HepG2 (cell line): ENCODE results near the gene ARFIP2.

ENCODE experiments used
- BHLHE40 ChIP-seq: IDR thresholded peaks from 2 replicates; pipeline ENCODE4 v1.6.1; 2011; ENCODE audit warnings: low read length, improper control_type of control experiment
- CREB1 ChIP-seq, 2 experiments: fragments of 450-650 bp in 1 of 2; IDR thresholded peaks; 2 replicates each; pipeline ENCODE4 v1.6.1; 2016 to 2017; ENCODE audit warnings: control low read depth in 1 of 2, mild to moderate bottlenecking in 1 of 2, missing compliant biosample characterization in 1 of 2, missing genetic modification characterization in 1 of 2
- JUNB ChIP-seq: sonication (generic); formaldehyde crosslinking; IDR thresholded peaks from 2 replicates; pipeline ENCODE4 v1.8.0; 2022; ENCODE audit warnings: missing genetic modification reagents, mild to moderate bottlenecking, borderline replicate concordance
- ZNF773 ChIP-seq: sonication (generic); formaldehyde crosslinking; IDR thresholded peaks from 2 replicates; pipeline ENCODE4 v1.4.0; 2020; ENCODE audit warnings: missing genetic modification reagents, borderline replicate concordance
- TF ChIP-seq, protein P1 (sequence below): sonication (generic); formaldehyde crosslinking; IDR thresholded peaks from 2 replicates; pipeline ENCODE4 v1.5.0; 2020; ENCODE audit warnings: mild to moderate bottlenecking, missing genetic modification reagents, moderate library complexity
- TF ChIP-seq, protein P2 (sequence below): IDR thresholded peaks from 2 replicates; pipeline ENCODE4 v1.6.1; 2012; ENCODE audit warnings: inconsistent platforms

DNA sequence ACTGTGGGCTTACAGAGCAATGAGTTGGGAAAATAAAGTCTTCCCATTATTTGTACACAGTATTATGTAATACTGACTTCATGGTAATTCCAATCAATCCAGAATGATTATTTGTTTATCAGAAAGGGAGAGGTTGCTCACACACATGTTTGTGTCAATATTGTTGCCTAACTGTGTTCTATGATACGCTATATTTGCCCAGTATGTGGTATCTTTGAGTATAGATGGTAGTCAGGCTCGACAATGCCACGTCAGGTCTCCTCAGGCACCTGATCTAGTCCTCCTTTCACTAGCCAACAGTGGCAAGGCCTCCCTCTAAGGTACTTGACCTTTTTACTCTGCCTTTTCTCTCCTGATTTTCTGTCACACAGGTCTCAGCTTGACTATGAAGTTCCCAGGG lies 21.3 kb upstream of the ARFIP2 start:
- TF ChIP-seq, protein P1, sequence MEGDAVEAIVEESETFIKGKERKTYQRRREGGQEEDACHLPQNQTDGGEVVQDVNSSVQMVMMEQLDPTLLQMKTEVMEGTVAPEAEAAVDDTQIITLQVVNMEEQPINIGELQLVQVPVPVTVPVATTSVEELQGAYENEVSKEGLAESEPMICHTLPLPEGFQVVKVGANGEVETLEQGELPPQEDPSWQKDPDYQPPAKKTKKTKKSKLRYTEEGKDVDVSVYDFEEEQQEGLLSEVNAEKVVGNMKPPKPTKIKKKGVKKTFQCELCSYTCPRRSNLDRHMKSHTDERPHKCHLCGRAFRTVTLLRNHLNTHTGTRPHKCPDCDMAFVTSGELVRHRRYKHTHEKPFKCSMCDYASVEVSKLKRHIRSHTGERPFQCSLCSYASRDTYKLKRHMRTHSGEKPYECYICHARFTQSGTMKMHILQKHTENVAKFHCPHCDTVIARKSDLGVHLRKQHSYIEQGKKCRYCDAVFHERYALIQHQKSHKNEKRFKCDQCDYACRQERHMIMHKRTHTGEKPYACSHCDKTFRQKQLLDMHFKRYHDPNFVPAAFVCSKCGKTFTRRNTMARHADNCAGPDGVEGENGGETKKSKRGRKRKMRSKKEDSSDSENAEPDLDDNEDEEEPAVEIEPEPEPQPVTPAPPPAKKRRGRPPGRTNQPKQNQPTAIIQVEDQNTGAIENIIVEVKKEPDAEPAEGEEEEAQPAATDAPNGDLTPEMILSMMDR (CRISPR knock-in tag) = no peak
- TF ChIP-seq JUNB (CRISPR knock-in tag) (no peak), BHLHE40 (no peak), CREB1 (IDR thresholded peaks at IDR 0.05) (no peak), CREB1 (CRISPR knock-in tag; IDR thresholded peaks at IDR 0.05) (no peak), ZNF773 (CRISPR knock-in tag) (no peak)
- TF ChIP-seq, protein P2, sequence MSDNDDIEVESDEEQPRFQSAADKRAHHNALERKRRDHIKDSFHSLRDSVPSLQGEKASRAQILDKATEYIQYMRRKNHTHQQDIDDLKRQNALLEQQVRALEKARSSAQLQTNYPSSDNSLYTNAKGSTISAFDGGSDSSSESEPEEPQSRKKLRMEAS = no peak
